HG03103 (cell line): ENCODE results near the gene RASGEF1B.

Experiments used
- ATAC-seq: cut with Tn5 transposase; IDR thresholded peaks from one replicate; pipeline ENCODE4 v1.9.1; 2021; ENCODE audit warnings: low read depth; ENCODE audit not compliant: unreplicated experiment

Gene RASGEF1B

DNA sequence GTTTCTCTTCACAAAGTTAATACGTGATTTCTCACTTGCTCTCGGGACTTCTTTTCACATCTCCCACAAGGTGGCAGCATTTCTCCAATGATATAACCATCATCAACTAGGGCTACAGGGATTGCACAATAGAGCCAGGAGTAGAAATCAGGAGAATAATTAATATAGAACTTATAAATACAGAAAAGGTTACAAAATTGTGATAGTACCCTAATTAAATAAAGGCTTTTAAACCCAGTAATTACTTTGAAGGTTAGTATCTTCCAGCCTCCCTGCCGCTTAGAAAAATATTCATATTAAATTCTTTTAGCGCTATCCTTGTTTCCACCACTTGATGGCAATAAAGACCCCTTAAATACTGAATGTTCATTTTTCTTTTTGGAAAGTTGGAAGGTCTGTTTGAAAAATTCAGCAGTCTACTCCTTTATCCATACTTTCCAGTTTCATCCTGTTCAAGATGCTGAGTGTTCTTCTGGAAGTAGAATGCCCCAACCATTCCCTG lies 65.8 kb downstream of the RASGEF1B start:
- ATAC-seq = peak; percentile 75

DNA sequence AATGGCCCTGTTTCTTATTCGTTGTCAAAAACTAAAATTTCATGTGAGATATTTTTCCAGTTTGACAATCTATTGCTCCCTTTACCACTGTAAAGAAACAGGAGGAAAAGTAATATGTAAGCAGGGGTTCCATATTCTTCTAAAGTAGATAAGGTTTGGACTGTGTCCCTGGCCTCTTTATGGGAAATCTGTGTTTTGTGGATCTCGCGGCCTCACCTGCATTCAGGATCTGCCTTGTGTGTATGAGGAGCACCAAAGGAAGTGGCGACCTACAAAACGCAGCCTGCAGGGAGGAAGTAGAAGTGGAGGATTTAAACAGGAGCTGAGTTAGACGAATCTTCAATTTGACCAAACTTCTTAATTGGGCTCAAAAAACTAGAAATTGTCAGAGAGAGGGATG lies 67.0 kb downstream of the RASGEF1B start:
- ATAC-seq = no peak

DNA sequence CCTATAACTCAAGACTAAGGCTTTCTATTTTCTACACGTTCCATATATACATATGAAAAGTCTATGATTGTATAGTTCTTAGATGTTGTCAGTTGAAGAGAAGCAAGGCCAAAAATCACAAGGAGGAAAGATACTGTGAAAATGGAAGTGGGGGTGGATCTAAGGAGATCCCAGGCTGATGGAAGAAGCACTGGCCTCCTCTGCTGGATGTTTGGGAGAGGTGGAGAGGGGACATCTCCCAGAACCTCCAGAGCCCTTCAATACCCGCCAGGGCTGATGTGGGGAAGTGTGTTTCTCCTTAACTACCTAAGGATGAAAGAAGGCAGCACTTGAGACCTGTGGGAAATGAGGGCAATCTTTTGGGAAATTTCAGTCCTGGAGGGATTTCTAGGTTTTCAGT lies 67.4 kb downstream of the RASGEF1B start:
- ATAC-seq = no peak

DNA sequence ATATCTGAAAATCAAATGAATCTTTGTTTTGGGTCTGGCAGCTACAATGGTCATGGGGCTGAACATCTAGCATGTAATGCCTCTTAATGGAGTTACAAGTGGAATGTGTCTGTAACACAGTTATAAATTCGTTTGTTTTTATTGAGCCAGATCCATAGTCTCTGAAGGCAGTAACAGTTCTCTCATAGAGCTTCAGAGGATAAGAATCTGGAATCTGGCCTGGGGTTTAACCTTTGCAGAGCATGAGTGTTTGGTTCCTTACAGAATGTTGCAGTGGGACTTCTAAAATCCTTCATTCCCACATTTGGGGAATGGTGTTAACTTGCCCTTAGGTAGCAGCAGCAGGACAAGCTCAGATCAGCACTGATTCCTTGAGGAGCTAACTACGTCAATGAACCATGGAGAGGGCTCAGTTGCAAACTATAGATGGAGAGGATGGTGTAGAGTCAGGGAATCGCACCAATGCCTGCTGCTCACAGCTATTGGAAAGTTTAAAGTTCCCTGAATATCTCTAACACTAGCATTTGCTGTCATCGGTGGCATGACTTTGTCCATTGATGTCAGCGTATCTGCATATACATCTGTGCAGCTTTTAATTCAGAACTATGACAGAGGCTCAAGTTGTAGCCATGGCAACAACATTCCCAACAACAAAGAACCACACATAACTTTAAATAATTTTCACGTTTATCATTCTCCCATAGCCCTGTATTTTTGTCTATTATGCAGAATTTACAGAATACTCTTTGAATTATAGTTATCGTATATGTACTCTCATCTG lies 72.2 kb downstream of the RASGEF1B start:
- ATAC-seq = no peak

DNA sequence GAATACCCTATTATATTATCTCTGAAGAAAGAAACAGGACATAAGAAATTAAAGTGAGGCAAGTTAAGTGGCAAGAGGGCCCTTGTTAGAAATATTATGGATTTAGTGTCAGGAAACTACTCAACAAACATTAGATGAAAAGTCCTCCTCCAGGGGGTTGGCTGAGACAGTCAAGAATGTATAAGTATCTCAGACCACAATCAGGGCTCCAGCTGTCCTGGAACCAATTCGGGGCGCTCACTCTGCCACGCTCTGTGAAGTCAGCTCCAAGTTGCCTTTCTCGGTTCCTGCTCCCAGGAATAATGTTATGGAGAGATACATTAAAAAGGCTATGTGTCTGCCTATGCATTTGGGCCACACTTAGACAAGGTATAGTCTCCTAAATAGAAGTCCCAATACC lies 73.3 kb downstream of the RASGEF1B start:
- no peak for ATAC-seq

DNA sequence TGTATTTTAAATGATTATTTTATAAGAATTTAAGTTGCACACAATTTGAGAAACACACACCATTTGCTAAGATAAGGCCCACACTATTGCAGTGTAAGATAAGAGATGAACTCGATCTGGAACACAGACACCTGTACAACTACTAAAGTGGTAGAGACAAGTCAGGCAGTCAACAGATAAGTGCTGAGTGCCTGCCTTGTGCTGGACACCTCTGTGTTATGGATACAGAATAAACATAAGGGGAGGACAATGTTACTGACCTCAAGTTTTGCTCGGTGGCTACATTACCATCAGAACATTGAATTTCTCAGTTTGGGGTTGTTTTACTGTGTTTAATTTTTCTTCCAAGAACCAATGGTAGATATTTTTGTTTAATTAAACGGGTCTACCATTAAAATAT lies 74.1 kb downstream of the RASGEF1B start:
- no peak for ATAC-seq

DNA sequence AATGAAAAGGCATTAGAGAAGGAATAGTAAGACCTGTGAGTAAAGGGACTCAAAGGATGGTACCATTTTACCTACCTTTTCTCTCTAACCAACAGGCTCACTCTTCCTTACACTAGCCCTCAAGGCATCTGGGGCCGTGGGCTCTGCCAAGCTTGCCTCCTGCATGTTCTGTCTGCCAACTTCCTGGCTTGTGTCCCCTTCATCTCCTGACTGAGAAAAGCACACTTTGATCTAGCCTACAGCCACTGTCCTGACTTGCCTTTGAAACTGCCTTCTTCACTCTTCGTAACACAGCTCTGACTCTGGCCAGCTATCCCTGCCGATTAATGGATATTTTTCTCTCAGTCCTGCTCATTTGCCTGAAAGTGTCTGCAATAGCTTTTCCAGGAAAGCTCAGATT lies 76.5 kb downstream of the RASGEF1B start:
- no peak for ATAC-seq

DNA sequence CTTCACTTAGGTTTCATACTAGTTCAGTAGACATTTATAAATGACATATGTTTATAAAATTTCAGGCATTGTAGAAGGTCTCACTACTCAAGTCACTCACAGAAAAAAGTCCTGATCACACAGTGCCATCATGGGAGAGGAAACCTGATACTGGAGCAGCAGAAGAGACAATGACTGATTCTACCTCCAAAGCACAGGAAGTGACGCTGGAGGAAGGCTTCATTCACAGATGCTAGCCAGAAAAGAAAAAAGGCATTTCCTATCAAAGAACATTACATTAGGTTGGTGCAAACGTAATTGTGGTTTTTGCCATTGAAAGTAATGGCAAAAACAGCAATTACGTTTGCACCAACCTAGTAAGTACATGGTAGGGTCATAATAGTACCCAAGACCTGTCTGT lies 79.5 kb downstream of the RASGEF1B start:
- ATAC-seq = no peak

DNA sequence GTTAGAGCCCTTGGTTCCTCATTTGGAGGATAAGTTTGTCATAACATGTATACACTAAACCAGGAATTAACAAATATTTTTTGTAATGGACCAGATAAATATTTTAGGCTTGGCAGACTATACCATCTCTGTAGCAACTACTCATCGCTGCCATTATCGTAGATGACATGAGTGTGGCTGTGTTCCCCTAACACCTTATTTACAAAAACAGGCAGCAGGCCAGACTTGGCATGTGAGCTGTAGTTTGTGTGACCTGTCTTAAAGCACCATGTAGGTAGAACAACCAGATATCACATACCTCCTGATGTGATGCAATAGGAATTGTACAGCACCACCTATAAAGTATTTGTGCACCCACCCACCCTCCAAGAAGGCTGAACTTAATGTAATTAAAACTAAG lies 82.0 kb downstream of the RASGEF1B start:
- ATAC-seq = no peak

DNA sequence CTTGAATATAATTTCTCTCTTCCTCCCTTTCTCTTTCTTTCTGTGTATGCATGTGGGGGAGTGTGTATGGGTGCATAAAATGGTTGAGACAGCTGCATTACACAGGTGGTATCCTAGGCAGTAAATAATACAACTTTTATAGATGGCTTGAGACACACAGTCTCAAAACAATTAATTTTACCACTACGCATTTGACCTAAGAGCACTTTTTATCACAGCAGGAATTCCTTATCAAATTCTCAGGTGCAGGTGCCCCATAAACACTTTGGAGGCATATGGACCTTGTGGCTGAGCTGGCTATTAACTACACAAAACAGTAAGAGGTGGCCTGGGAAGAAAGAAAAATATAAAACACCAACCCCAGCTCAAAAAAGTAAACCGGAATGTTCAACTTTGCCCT lies 91.3 kb downstream of the RASGEF1B start:
- ATAC-seq = no peak

DNA sequence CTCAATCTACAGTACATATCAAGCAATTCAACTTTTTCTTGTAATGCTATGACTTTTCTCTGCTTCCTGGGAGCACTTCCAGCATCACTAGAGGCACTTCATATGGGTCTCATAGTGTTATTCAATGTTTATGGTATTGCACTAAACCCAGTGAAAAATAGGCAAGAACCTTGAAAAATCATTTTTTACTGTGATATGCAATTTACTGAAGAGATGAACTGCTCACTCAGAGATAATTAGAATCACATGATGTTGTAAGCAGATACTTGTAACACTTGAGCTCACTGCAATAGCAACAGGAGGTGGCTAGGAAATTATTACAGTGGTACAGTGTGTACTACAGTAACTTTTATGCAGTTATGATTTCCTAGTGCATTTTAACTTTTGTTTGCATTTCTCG lies 93.3 kb downstream of the RASGEF1B start:
- no peak for ATAC-seq

DNA sequence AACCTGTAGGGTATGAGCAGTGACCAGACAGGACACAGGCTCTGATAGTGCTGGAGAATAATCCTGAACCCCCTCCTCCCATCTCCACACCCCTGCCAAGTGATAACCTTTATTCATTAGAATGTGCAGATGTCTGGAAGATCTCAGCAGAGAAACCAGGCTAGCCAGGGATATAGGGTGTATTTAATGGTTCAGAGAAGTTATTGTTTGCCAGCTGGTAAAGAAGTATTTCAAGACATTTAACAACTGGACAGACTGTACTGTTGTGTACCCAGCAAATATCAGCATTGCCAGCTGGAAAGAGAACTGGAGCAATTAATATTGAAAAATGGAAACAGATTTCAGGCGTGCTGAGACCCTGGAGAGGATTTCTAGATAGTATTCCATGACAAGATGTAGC lies 94.5 kb downstream of the RASGEF1B start:
- ATAC-seq = no peak

DNA sequence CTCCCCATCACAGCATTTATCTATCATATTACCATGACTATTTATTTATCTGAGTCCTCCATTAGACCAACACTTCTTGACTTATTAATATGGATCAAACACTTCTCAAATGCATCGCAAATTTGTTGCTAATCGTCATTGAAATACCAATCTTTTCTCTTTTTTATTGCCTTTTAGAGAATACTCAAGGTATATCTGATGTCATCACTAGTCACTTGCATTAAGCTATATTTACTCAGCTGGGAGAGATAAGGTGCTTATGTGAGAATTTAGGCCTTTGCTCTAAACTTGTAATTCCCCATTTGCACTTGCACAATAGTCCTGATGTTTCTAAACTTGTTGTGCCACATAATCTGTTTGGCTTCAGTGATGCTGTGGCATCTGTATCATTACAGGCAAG lies 95.0 kb downstream of the RASGEF1B start:
- ATAC-seq = no peak
